K562 (cell line): ENCODE data around the gene TBC1D17. TPM values are rescaled to one million over a fixed set of nuclear protein-coding genes. Genes with fewer than 3 reads are reported as not detected.

ENCODE experiments used
- CBFA2T2 ChIP-seq: fragments of 450-650 bp; conservative IDR thresholded peaks from 2 replicates; pipeline ENCODE4 v1.6.1; 2017; ENCODE audit warnings: mild to moderate bottlenecking
- CEBPZ ChIP-seq: fragments of 150-350 bp; IDR thresholded peaks from 2 replicates; pipeline ENCODE4 v1.6.1; 2014; ENCODE audit warnings: low read depth, mild to moderate bottlenecking, low read length, borderline replicate concordance
- CHD2 ChIP-seq: IDR thresholded peaks from 2 replicates; pipeline ENCODE4 v1.6.1; 2011; ENCODE audit warnings: low read depth, low read length
- EGR1 ChIP-seq: fragments of 450-650 bp; conservative IDR thresholded peaks from 2 replicates; pipeline ENCODE4 v1.6.1; 2017; ENCODE audit warnings: mild to moderate bottlenecking
- EHMT2 ChIP-seq: fragments of 450-650 bp; IDR thresholded peaks from 2 replicates; pipeline ENCODE4 v1.6.1; 2018; ENCODE audit warnings: antibody characterized with exemption
- GABPB2 ChIP-seq: fragments of 250-450 bp; sonication (Bioruptor Pico); conservative IDR thresholded peaks from 2 replicates; pipeline ENCODE4 v1.5.1; 2021; ENCODE audit warnings: mild to moderate bottlenecking
- MTA1 ChIP-seq: fragments of 450-650 bp; IDR thresholded peaks from 2 replicates; pipeline ENCODE4 v1.6.1; 2017; ENCODE audit warnings: borderline replicate concordance
- NR0B1 ChIP-seq: fragments of 450-650 bp; IDR thresholded peaks from one replicate; pipeline ENCODE4 v1.6.1; 2018; ENCODE audit warnings: mild to moderate bottlenecking, moderate library complexity; ENCODE audit not compliant: partially characterized antibody
- POLR2H ChIP-seq: IDR thresholded peaks from 2 replicates; pipeline ENCODE4 v1.6.1; 2016; ENCODE audit warnings: missing genetic modification characterization, low read depth, mild to moderate bottlenecking, control low read depth, missing compliant biosample characterization, moderate library complexity
- TCFL5 ChIP-seq: fragments of 250-450 bp; sonication (Bioruptor Pico); conservative IDR thresholded peaks from 2 replicates; pipeline ENCODE4 v1.6.1; 2021; ENCODE audit warnings: mild to moderate bottlenecking, moderate library complexity, matching md5 sums
- XRCC3 ChIP-seq: fragments of 450-650 bp; IDR thresholded peaks from 2 replicates; pipeline ENCODE4 v1.6.1; 2017; ENCODE audit warnings: mild to moderate bottlenecking, moderate library complexity
- XRCC4 ChIP-seq: IDR thresholded peaks from one replicate; pipeline ENCODE4 v1.6.1; 2011; ENCODE audit not compliant: insufficient read depth, insufficient read length; ENCODE audit errors: extremely low read depth
- ZKSCAN1 ChIP-seq: fragments of 150-350 bp; IDR thresholded peaks from 2 replicates; pipeline ENCODE4 v1.6.1; 2016; ENCODE audit warnings: low read depth, low read length
- ZNF134 ChIP-seq: fragments of 250-450 bp; sonication (Bioruptor Pico); conservative IDR thresholded peaks from 2 replicates; pipeline ENCODE4 v1.4.0; 2020
- ZNF24 ChIP-seq: fragments of 450-650 bp; IDR thresholded peaks from 2 replicates; pipeline ENCODE4 v1.6.1; 2016
- ZNF384 ChIP-seq: IDR thresholded peaks from 2 replicates; pipeline ENCODE4 v1.6.1; 2012; ENCODE audit warnings: low read depth, low read length, improper control_type of control experiment
- polyA plus RNA-seq, 8 experiments: library from polyadenylated mRNA; depleted of rRNA in 4 of 8; stranded (reverse) in 5 of 8; unstranded in 3 of 8; fragments of >200 nt; fragmentation: Nextera tagmentation in 2 of 8; fragmentation: Illumina TruSeq in 1 of 8; extraction: Ambion mirVana in 2 of 8; extraction: Trizol in 1 of 8; gene quantifications; 2 replicates each; pipeline versions ENCODE4 v1.2.1 to v1.2.3, GENCODE V29; 2011 to 2014; ENCODE audit warnings: inconsistent platforms in 1 of 8, missing spikeins in 1 of 8
- total RNA-seq, 7 experiments: library from RNA; depleted of rRNA in 6 of 7; stranded (reverse); fragments of >200 nt in 6 of 7; fragmentation: Illumina TruSeq in 2 of 7; extraction: Trizol in 2 of 7; gene quantifications; 2 replicates each; pipeline versions ENCODE4 v1.2.1 to v1.2.3, GENCODE V29; 2011 to 2021; ENCODE audit warnings: low replicate concordance in 1 of 7

TBC1D17 gene
- total and polyA plus RNA-seq, 9 of the 15 experiments (the other 6 are each of a cell fraction or from before 2014, with no cell fraction given), result 0.42 to 16.0 (median 3.8) TPM

- TF ChIP-seq CEBPZ (no peak), EHMT2 (no peak), CHD2 (no peak), CBFA2T2 (peak; percentile 64), XRCC3 (no peak), TCFL5 (CRISPR knock-in tag) (no peak), ZKSCAN1 (no peak), POLR2H (no peak), ZNF24 (no peak), XRCC4 (no peak), ZNF134 (no peak), NR0B1 (no peak), MTA1 (no peak), EGR1 (no peak), GABPB2 (CRISPR knock-in tag) (no peak), ZNF384 (no peak)
These were observed 29.5 kb upstream of the TBC1D17 start (continued) for GRCh38 chr19:49847731-49848696.
